CD14-positive monocyte (primary cell): ENCODE data around the gene NR6A1. TPM values are rescaled to one million over a fixed set of nuclear protein-coding genes. Genes with fewer than 3 reads are reported as not detected.

Source experiments
- DNase-seq, 3 donors: peaks; one replicate each; pipeline ENCODE4 v3.0.0-alpha.2; 2011 to 2022
- H2AFZ ChIP-seq: 2 replicates; pipeline ENCODE4 v1.6.0; 2012; ENCODE audit warnings: mild to moderate bottlenecking, low read depth, low read length, inconsistent platforms; ENCODE audit not compliant: insufficient read depth, poor library complexity, severe bottlenecking
- H3K27ac ChIP-seq, 2 donors: 1 replicate in 1 of 2; 2 replicates in 1 of 2; pipeline ENCODE4 v1.5.1; 2012 to 2013; ENCODE audit warnings: low read length in 2 of 2, control low read depth in 1 of 2, inconsistent platforms in 1 of 2, low read depth in 1 of 2, mild to moderate bottlenecking in 1 of 2
- H3K27me3 ChIP-seq, 2 donors: one replicate each; pipeline versions ENCODE4 v1.6.0 to v1.6.1; 2011 to 2013; ENCODE audit warnings: low read length in 2 of 2; ENCODE audit not compliant: control insufficient read depth in 2 of 2, insufficient read depth in 2 of 2
- H3K36me3 ChIP-seq, 2 donors: replicated peaks in 1 of 2; 1 replicate in 1 of 2; 2 replicates in 1 of 2; pipeline versions ENCODE4 v1.5.1 to v1.6.1; 2012 to 2013; ENCODE audit warnings: low read length in 2 of 2, control low read depth in 1 of 2, inconsistent platforms in 1 of 2, mild to moderate bottlenecking in 1 of 2; ENCODE audit not compliant: insufficient read depth in 2 of 2, control insufficient read depth in 1 of 2
- H3K4me1 ChIP-seq, 2 donors: 1 replicate in 1 of 2; 2 replicates in 1 of 2; pipeline versions ENCODE4 v1.5.1 to v1.6.1; 2012 to 2013; ENCODE audit warnings: low read length in 2 of 2, control low read depth in 1 of 2, inconsistent platforms in 1 of 2, mild to moderate bottlenecking in 1 of 2, moderate library complexity in 1 of 2; ENCODE audit not compliant: insufficient read depth in 2 of 2, control insufficient read depth in 1 of 2
- H3K4me2 ChIP-seq: replicated peaks from 2 replicates; pipeline ENCODE3; 2012; ENCODE audit warnings: low read length, moderate library complexity, mild to moderate bottlenecking; ENCODE audit not compliant: poor library complexity, severe bottlenecking; ENCODE audit errors: extremely low read depth
- H3K4me3 ChIP-seq, 3 experiments: fragments of 200-600 bp in 1 of 3; sonication (generic) in 1 of 3; replicated peaks in 1 of 3; 1 replicate in 2 of 3; 2 replicates in 1 of 3; pipeline ENCODE4 v1.5.1; 2011 to 2013; ENCODE audit warnings: low read length in 3 of 3, mild to moderate bottlenecking in 3 of 3, control low read depth in 2 of 3, low read depth in 2 of 3, inconsistent platforms in 1 of 3, moderate library complexity in 1 of 3
- H3K79me2 ChIP-seq: 2 replicates; pipeline ENCODE4 v1.6.0; 2012; ENCODE audit warnings: mild to moderate bottlenecking, control low read depth, inconsistent platforms, low read length, moderate library complexity; ENCODE audit not compliant: insufficient read depth
- H3K9ac ChIP-seq: 2 replicates; pipeline ENCODE4 v1.6.0; 2017; ENCODE audit warnings: low read length, mild to moderate bottlenecking; ENCODE audit not compliant: insufficient read depth, poor library complexity, severe bottlenecking
- H3K9me3 ChIP-seq, 2 donors: replicated peaks in 1 of 2; 1 replicate in 1 of 2; 2 replicates in 1 of 2; pipeline versions ENCODE4 v1.5.1 to v1.6.1; 2012 to 2013; ENCODE audit warnings: low read length in 2 of 2, control low read depth in 1 of 2; ENCODE audit not compliant: control insufficient read depth in 1 of 2, insufficient read depth in 1 of 2
- H4K20me1 ChIP-seq: 2 replicates; pipeline ENCODE4 v1.6.0; 2012; ENCODE audit warnings: mild to moderate bottlenecking, low read length, control low read depth, moderate library complexity; ENCODE audit not compliant: insufficient read depth
- H3K27ac Mint-ChIP-seq, 7 donors: one replicate each; pipeline ENCODE4 v1.8.0; 2020; ENCODE audit warnings: mild to moderate bottlenecking in 7 of 7, mixed read lengths in 7 of 7, moderate library complexity in 6 of 7, inconsistent platforms in 2 of 7
- H3K27me3 Mint-ChIP-seq, 3 donors: one replicate each; pipeline ENCODE4 v1.8.0; 2021 to 2022; ENCODE audit warnings: low read depth in 3 of 3, mild to moderate bottlenecking in 3 of 3, mixed read lengths in 3 of 3, moderate library complexity in 3 of 3, inconsistent platforms in 1 of 3
- H3K36me3 Mint-ChIP-seq, 2 donors: one replicate each; pipeline ENCODE4 v1.8.0; 2020; ENCODE audit warnings: mixed read lengths in 2 of 2, inconsistent platforms in 1 of 2, mild to moderate bottlenecking in 1 of 2
- H3K4me1 Mint-ChIP-seq: one replicate; pipeline ENCODE4 v1.8.0; 2020; ENCODE audit warnings: mild to moderate bottlenecking, mixed read lengths
- H3K4me3 Mint-ChIP-seq, 2 donors: one replicate each; pipeline ENCODE4 v1.8.0; 2020; ENCODE audit warnings: mild to moderate bottlenecking in 2 of 2, mixed read lengths in 2 of 2, moderate library complexity in 1 of 2
- H3K9me3 Mint-ChIP-seq, 7 donors: one replicate each; pipeline ENCODE4 v1.8.0; 2020 to 2022; ENCODE audit warnings: mixed read lengths in 7 of 7, mild to moderate bottlenecking in 6 of 7, moderate library complexity in 6 of 7, inconsistent platforms in 2 of 7
- CTCF ChIP-seq: fragments of 200-600 bp; IDR thresholded peaks from one replicate; pipeline ENCODE4 v1.8.0; 2022; ENCODE audit warnings: antibody characterized with exemption, mild to moderate bottlenecking
- WGBS: methylation state at CpG from one replicate; pipeline ENCODE4 v1.1.5; 2013; ENCODE audit warnings: missing lambda C conversion rate; ENCODE audit not compliant: insufficient coverage; 5-methylcytosine and 5-hydroxymethylcytosine counted together
- intact Hi-C, 2 donors: fragments of 100-400 bp; cut with micrococcal nuclease; formaldehyde crosslinking; loops; one replicate each; pipeline versions ENCODE4 v1.15.0 to v1.15.1; 2023
- polyA plus RNA-seq, 3 donors: library from polyadenylated mRNA; depleted of rRNA in 1 of 3; unstranded in 2 of 3; stranded (reverse) in 1 of 3; fragments of 300-500 nt in 2 of 3; fragments of >200 nt in 1 of 3; fragmentation: Illumina TruSeq in 2 of 3; gene quantifications; 1 replicate in 2 of 3; 2 replicates in 1 of 3; pipeline ENCODE4 v1.2.3, GENCODE V29; 2012 to 2021

Gene NR6A1
- polyA plus RNA-seq, 3 donors, result 0.15 to 2.9 (median 0.28) TPM

- H3K27ac ChIP-seq, result no peak overlapping the region
- no peaks in the 10 kb centered on the region for H3K27me3 ChIP-seq
- Mint-ChIP-seq H3K27me3 (no peaks in the 10 kb centered on the region), H3K36me3 (no peaks in the 10 kb centered on the region), H3K4me3 (no peak overlapping the region), H3K4me1 (peaks cover 4% of the 10 kb centered on the region), H3K9me3 (no peaks in the 10 kb centered on the region), H3K27ac (no peak overlapping the region)
- H3K36me3 ChIP-seq, result no peaks in the 10 kb centered on the region
- H4K20me1 ChIP-seq, result no peaks in the 10 kb centered on the region
- H3K4me3 ChIP-seq, result no peak overlapping the region
- no peaks in the 10 kb centered on the region for H3K79me2 ChIP-seq
- intact Hi-C loops, result loop anchor here (2.0 to 5.0 kb wide), 3 partner anchors 94 to 234 kb away; partner anchors contain the start of gene WDR38 (in 1 of the 2)
- no peak overlapping the region for H3K9ac ChIP-seq
- WGBS, result 94% methylated on average over 2 of the region's 3 CpGs
- no peak overlapping the region for H3K4me2 ChIP-seq
- no peak for TF ChIP-seq CTCF
- no peaks in the 10 kb centered on the region for H3K4me1 ChIP-seq
- H2AFZ ChIP-seq, result no peak overlapping the region
- DNase-seq, result no peak
- H3K9me3 ChIP-seq, result no peaks in the 10 kb centered on the region
These were observed 152.6 kb downstream of the NR6A1 start for GRCh38 chr9:124618476-124618875.

- H3K4me1 ChIP-seq, result no peaks in the 10 kb centered on the region
- 40% methylated on average over 1 of the region's 3 CpGs for WGBS
- H3K9me3 ChIP-seq, result no peaks in the 10 kb centered on the region
- intact Hi-C loops, result loop anchor here (1.0 to 5.0 kb wide), 4 partner anchors 95 to 236 kb away; partner anchors contain the start of gene WDR38 (in 2 of the 2)
- no peaks in the 10 kb centered on the region for H3K36me3 Mint-ChIP-seq
- H3K27me3 ChIP-seq, result no peaks in the 10 kb centered on the region
- TF ChIP-seq CTCF, result peak; percentile 93
- no peak overlapping the region for H3K4me2 ChIP-seq
- H3K4me1 Mint-ChIP-seq, result peaks cover 4% of the 10 kb centered on the region
- no peak overlapping the region for H3K27ac ChIP-seq
- DNase-seq, result peak; percentile 48 to 61 (median 58)
- H3K9me3 Mint-ChIP-seq, result no peaks in the 10 kb centered on the region
- H3K79me2 ChIP-seq, result no peaks in the 10 kb centered on the region
- H3K9ac ChIP-seq, result no peak overlapping the region
- no peak overlapping the region for H3K4me3 ChIP-seq
- H3K27ac Mint-ChIP-seq, result no peak overlapping the region
- no peaks in the 10 kb centered on the region for H3K27me3 Mint-ChIP-seq
- H4K20me1 ChIP-seq, result no peaks in the 10 kb centered on the region
- no peak overlapping the region for H3K4me3 Mint-ChIP-seq
- no peaks in the 10 kb centered on the region for H3K36me3 ChIP-seq
- no peak overlapping the region for H2AFZ ChIP-seq
These were observed 153.5 kb downstream of the NR6A1 start for GRCh38 chr9:124617477-124618141.
